ENCODE measurements around the gene IAH1.

DNA sequence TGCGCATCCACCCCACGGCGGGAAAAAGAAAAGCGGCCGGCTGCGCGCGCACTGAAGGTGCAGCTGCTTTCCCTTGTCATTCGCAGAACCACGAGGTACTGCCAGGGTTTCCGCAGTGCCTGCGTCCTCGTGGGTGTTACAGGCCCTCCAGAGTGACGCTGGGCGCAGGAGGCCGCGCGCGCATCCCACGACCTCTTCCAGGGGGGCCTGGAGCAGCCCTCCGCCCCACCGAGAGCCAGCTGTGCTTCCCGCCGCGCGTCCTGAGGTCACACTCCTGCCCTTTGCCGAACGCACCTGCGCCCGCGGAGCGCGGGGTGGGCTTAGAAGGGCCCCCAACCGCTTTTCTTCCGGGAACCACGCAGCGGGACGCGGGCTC, 378 bp upstream of the IAH1 start:
- TF ChIP-seq EZH2 (optimal IDR thresholded peaks at IDR 0.05; ENCODE audit: low read depth, low read length) (no peak), EZH2phosphoT487 (IDR thresholded peaks at IDR 0.05; ENCODE audit: low read length) (no peak)

All from MM.1S (cell line).